Kidney (tissue), 14 donors: ENCODE data around the gene CFAP92. TPM values are rescaled to one million over a fixed set of nuclear protein-coding genes. Genes with fewer than 3 reads are reported as not detected.
A peak's percentile ranks its signal among the peaks of the same experiment; 100 is the strongest.
"Not testable (repeated sequence)": the region's sequence is repeated elsewhere in the genome, so short reads cannot be mapped to it uniquely, and the experiment has no call there.

Source experiments
- DNase-seq, 5 donors: peaks; one replicate each; pipeline ENCODE4 v3.0.0-alpha.2; 2013 to 2020
- FAIRE-seq: peaks from 2 replicates; lab custom pipeline; 2012; peaks lifted over from hg19 to GRCh38; lab: Jason Lieb, UNC
- H3K27ac ChIP-seq, 2 donors: one replicate each; pipeline ENCODE4 v1.7.0; 2013; ENCODE audit warnings: low read depth in 2 of 2, low read length in 2 of 2, inconsistent platforms in 1 of 2
- H3K27me3 ChIP-seq: one replicate; pipeline ENCODE4 v1.7.1; 2013; ENCODE audit warnings: low read length, inconsistent platforms; ENCODE audit not compliant: control insufficient read depth, insufficient read depth
- H3K36me3 ChIP-seq, 3 donors: one replicate each; pipeline versions ENCODE4 v1.7.0 to v1.7.1; 2013; ENCODE audit warnings: low read length in 3 of 3, control low read depth in 1 of 3, inconsistent platforms in 1 of 3; ENCODE audit not compliant: insufficient read depth in 3 of 3, control insufficient read depth in 2 of 3
- H3K4me1 ChIP-seq, 3 donors: one replicate each; pipeline versions ENCODE4 v1.7.0 to v1.7.1; 2013; ENCODE audit warnings: low read length in 3 of 3, inconsistent platforms in 1 of 3, low read depth in 1 of 3; ENCODE audit not compliant: control insufficient read depth in 2 of 3, insufficient read depth in 2 of 3
- H3K4me3 ChIP-seq, 3 donors: one replicate each; pipeline versions ENCODE4 v1.7.0 to v1.8.1; 2013; ENCODE audit warnings: low read length in 3 of 3, control low read depth in 1 of 3, inconsistent platforms in 1 of 3
- H3K9ac ChIP-seq, 3 donors: one replicate each; pipeline versions ENCODE4 v1.7.0 to v1.7.1; 2013; ENCODE audit warnings: low read length in 3 of 3, control low read depth in 1 of 3, inconsistent platforms in 1 of 3
- H3K9me3 ChIP-seq, 3 donors: one replicate each; pipeline versions ENCODE4 v1.7.0 to v1.7.1; 2013; ENCODE audit warnings: low read length in 3 of 3, control low read depth in 1 of 3, inconsistent platforms in 1 of 3; ENCODE audit not compliant: control insufficient read depth in 2 of 3, insufficient read depth in 1 of 3
- CTCF ChIP-seq: IDR thresholded peaks from 3 replicates; pipeline ENCODE4 v1.5.1; 2012; ENCODE audit warnings: mild to moderate bottlenecking, moderate library complexity, borderline replicate concordance; ENCODE audit not compliant: insufficient read depth; ENCODE audit errors: extremely low read depth
- intact Hi-C: fragments of 100-400 bp; cut with DNase I; formaldehyde crosslinking; loops from one replicate; pipeline ENCODE4 v1.11.1; 2022
- polyA plus RNA-seq: library from polyadenylated mRNA; stranded (reverse); fragments of 350-450 nt; fragmentation: Illumina TruSeq; extraction: RNeasy Lipid Tissue Mini Kit (QIAGEN cat#74804); gene quantifications from one replicate; pipeline ENCODE4 v1.2.3, GENCODE V29; 2014; ENCODE audit warnings: low read depth, low replicate concordance; ENCODE audit not compliant: insufficient read depth
- total RNA-seq: library from RNA; stranded (reverse); fragmentation: NEBNext Ultra II Directional; extraction: Animal tissue kit (Norgen Biotek cat#: 25700); gene quantifications from one replicate; pipeline ENCODE4 v1.2.1, GENCODE V29; 2021
- donor health status: control.
- donor health status: control.
- donor health status: control.
- donor health status: control.
- donor health status: control.
- donor health status: DM: yes; HTN: yes; CAD: no.
- donor health status: Normal renal cell carcinoma (clear cell type).

The CFAP92 gene
- total and polyA plus RNA-seq, 2 donors from 2014 or later, result 0.56 to 0.60 TPM

- H3K27me3 ChIP-seq, result no peaks in the 10 kb centered on the region
- H3K4me1 ChIP-seq, result no peaks in the 10 kb centered on the region
- no peak overlapping the region for H3K4me3 ChIP-seq
- no peak for TF ChIP-seq CTCF
- intact Hi-C loops, result no loop called here
- H3K9me3 ChIP-seq, result no peaks in the 10 kb centered on the region
- no peaks in the 10 kb centered on the region for H3K36me3 ChIP-seq
- H3K27ac ChIP-seq, result no peak overlapping the region
- FAIRE-seq (no peak), DNase-seq (no peak)
- H3K9ac ChIP-seq, result no peak overlapping the region
Observed at GRCh38 chr3:128870347-128870746, 123.5 kb downstream of the CFAP92 start.

- DNase-seq (no peak), FAIRE-seq (no peak)
- no peaks in the 10 kb centered on the region for H3K4me1 ChIP-seq
- H3K27me3 ChIP-seq, result no peaks in the 10 kb centered on the region
- TF ChIP-seq CTCF, result no peak
- intact Hi-C loops, result no loop called here
- no peaks in the 10 kb centered on the region for H3K9me3 ChIP-seq
- no peak overlapping the region for H3K27ac ChIP-seq
- no peak overlapping the region for H3K9ac ChIP-seq
- H3K4me3 ChIP-seq, result no peak overlapping the region
- H3K36me3 ChIP-seq, result no peaks in the 10 kb centered on the region
Observed at GRCh38 chr3:128867200-128868125, 126.4 kb downstream of the CFAP92 start.

- H3K9ac ChIP-seq, intact Hi-C loops, H3K4me1 ChIP-seq, FAIRE-seq, H3K27ac ChIP-seq, H3K9me3 ChIP-seq, H3K36me3 ChIP-seq, H3K27me3 ChIP-seq, H3K4me3 ChIP-seq: not testable (repeated sequence)
- DNase-seq, result peak in 4 of 5 donors; percentile 76 to 83 (median 79)
Observed at GRCh38 chr3:128864849-128865804, 128.7 kb downstream of the CFAP92 start.
